DND-41 (cell line): ENCODE results near the gene ZFYVE26.

Source experiments
- ATAC-seq: fragments of 200-7000 bp; cut with Tn5 transposase; 3 replicates; pipeline ENCODE4 v1.9.1; 2021; ENCODE audit warnings: low read depth; ENCODE audit not compliant: insufficient read depth
- DNase-seq: peaks from one replicate; pipeline ENCODE4 v3.0.0-alpha.2; 2020
- H2AFZ ChIP-seq: 2 replicates; pipeline ENCODE4 v1.6.0; 2012; ENCODE audit warnings: low read depth, low read length
- H3K27ac ChIP-seq: 2 replicates; pipeline ENCODE4 v1.5.1; 2012; ENCODE audit warnings: low read length, inconsistent platforms
- H3K27me3 ChIP-seq: fragments of 200-600 bp; sonication (generic); 2 replicates; pipeline ENCODE4 v1.6.0; 2012; ENCODE audit warnings: low read length, mild to moderate bottlenecking, inconsistent platforms; ENCODE audit not compliant: insufficient read depth, poor library complexity
- H3K36me3 ChIP-seq: 2 replicates; pipeline ENCODE4 v1.5.1; 2012; ENCODE audit warnings: low read length, inconsistent platforms; ENCODE audit not compliant: insufficient read depth
- H3K4me1 ChIP-seq: 2 replicates; pipeline ENCODE4 v1.5.1; 2012; ENCODE audit warnings: mild to moderate bottlenecking, low read length; ENCODE audit not compliant: insufficient read depth
- H3K4me2 ChIP-seq: 2 replicates; pipeline ENCODE4 v1.6.0; 2012; ENCODE audit warnings: mild to moderate bottlenecking, moderate library complexity, low read length, inconsistent platforms; ENCODE audit not compliant: insufficient read depth
- H3K4me3 ChIP-seq, 2 experiments: fragments of 200-600 bp in 1 of 2; shearing (Covaris generic) in 1 of 2; 2 replicates each; pipeline ENCODE4 v1.5.1; 2012 to 2016; ENCODE audit warnings: inconsistent platforms in 2 of 2, low read length in 2 of 2, mild to moderate bottlenecking in 2 of 2, low read depth in 1 of 2, moderate library complexity in 1 of 2
- H3K79me2 ChIP-seq: 2 replicates; pipeline ENCODE4 v1.6.0; 2012; ENCODE audit warnings: low read length, inconsistent platforms; ENCODE audit not compliant: insufficient read depth
- H3K9ac ChIP-seq: 2 replicates; pipeline ENCODE4 v1.6.0; 2012; ENCODE audit warnings: low read depth, mild to moderate bottlenecking, inconsistent platforms, low read length, moderate library complexity
- H3K9me3 ChIP-seq: 2 replicates; pipeline ENCODE4 v1.5.1; 2012; ENCODE audit warnings: low read length, moderate library complexity, mild to moderate bottlenecking, inconsistent platforms; ENCODE audit not compliant: insufficient read depth, severe bottlenecking
- H4K20me1 ChIP-seq: 2 replicates; pipeline ENCODE4 v1.6.0; 2012; ENCODE audit warnings: low read length; ENCODE audit not compliant: insufficient read depth
- EZH2 ChIP-seq: IDR thresholded peaks from 3 replicates; pipeline ENCODE4 v1.6.1; 2012; ENCODE audit warnings: borderline replicate concordance, low read depth, mild to moderate bottlenecking, moderate library complexity, low read length, inconsistent platforms; ENCODE audit not compliant: severe bottlenecking
- TF ChIP-seq, protein P1 (sequence below): IDR thresholded peaks from 2 replicates; pipeline ENCODE4 v1.5.1; 2012; ENCODE audit warnings: borderline replicate concordance, low read length, moderate library complexity, mild to moderate bottlenecking; ENCODE audit not compliant: poor library complexity, severe bottlenecking; ENCODE audit errors: extremely low read depth

Gene ZFYVE26

DNA sequence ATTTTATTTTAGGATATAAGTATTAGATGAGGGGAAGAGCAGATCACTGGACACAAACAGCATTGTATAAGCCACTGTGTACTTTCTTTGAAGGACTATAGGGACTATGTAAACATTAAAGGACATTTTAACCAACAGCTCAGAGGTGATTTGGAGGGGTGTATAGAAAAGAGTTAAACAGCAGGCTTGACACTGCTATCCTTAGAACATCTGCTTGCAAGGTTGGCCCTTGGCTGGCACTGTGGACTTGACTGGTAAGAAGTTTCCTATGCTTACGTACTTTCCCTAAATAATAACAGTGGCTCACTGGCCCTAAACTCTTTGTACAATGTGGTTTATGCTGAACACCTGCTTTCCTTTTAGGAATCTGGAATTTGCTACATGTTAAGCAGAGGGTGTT, 28.7 kb downstream of the ZFYVE26 start:
- DNase-seq (no peak), ATAC-seq (no peak)
- Histone ChIP-seq H3K4me3 (no peak overlapping the region), H3K4me2 (no peak overlapping the region), H3K9me3 (no peaks in the 10 kb centered on the region), H3K27ac (no peak overlapping the region), H3K27me3 (no peaks in the 10 kb centered on the region), H4K20me1 (no peaks in the 10 kb centered on the region), H2AFZ (no peak overlapping the region), H3K36me3 (peaks cover 78% of the 10 kb centered on the region), H3K79me2 (no peaks in the 10 kb centered on the region), H3K9ac (no peak overlapping the region), H3K4me1 (no peaks in the 10 kb centered on the region)
- no peak for TF ChIP-seq EZH2
- TF ChIP-seq, protein P1, sequence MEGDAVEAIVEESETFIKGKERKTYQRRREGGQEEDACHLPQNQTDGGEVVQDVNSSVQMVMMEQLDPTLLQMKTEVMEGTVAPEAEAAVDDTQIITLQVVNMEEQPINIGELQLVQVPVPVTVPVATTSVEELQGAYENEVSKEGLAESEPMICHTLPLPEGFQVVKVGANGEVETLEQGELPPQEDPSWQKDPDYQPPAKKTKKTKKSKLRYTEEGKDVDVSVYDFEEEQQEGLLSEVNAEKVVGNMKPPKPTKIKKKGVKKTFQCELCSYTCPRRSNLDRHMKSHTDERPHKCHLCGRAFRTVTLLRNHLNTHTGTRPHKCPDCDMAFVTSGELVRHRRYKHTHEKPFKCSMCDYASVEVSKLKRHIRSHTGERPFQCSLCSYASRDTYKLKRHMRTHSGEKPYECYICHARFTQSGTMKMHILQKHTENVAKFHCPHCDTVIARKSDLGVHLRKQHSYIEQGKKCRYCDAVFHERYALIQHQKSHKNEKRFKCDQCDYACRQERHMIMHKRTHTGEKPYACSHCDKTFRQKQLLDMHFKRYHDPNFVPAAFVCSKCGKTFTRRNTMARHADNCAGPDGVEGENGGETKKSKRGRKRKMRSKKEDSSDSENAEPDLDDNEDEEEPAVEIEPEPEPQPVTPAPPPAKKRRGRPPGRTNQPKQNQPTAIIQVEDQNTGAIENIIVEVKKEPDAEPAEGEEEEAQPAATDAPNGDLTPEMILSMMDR, result no peak

DNA sequence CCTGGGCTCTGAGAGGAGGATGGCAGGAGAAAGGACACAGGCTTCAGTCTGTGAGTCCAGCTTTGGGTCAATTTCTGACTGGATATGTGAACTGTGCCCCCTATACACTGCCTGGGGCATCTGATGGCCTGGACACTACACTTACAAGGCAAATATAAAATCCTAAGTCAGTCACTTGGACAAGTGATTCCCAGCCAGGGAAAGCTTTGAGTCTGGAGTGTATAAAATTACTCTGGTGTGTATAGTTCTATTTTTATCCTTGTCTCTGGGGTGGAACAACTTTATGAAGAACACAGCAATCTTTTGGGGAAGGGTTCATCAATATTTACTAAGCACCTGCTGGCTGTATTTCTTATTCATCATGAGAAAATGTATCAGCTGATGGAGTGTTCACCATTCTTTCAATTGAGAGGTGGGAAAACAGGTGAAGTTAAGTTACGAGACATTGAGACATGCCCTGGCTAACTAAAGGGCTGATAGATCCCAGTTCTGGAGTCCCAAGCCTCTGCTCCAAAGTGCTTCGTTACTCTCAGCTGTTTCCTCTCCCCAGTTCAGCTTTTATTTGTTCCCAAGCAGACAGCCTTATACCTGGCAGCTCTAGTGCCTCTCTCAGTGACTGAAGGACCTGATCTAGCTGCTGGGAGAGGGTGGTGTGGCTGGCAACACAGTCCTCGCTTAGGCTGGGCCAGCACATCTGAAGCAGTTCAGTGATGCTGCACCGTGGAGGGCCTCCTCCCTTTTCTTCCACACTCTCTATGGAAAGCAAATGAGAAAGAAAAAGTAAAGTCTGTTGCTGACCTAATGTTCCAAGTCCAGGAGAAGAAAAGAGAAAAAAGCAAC, 30.9 kb downstream of the ZFYVE26 start:
- Histone ChIP-seq H3K9me3 (no peaks in the 10 kb centered on the region), H2AFZ (no peak overlapping the region), H3K4me2 (no peak overlapping the region), H4K20me1 (no peaks in the 10 kb centered on the region), H3K79me2 (no peaks in the 10 kb centered on the region), H3K4me3 (no peak overlapping the region), H3K27ac (no peak overlapping the region), H3K36me3 (peaks cover 92% of the 10 kb centered on the region), H3K4me1 (no peaks in the 10 kb centered on the region), H3K9ac (no peak overlapping the region), H3K27me3 (no peaks in the 10 kb centered on the region)
- ATAC-seq (no peak), DNase-seq (no peak)
- TF ChIP-seq, protein P1, result no peak
- TF ChIP-seq EZH2, result no peak

DNA sequence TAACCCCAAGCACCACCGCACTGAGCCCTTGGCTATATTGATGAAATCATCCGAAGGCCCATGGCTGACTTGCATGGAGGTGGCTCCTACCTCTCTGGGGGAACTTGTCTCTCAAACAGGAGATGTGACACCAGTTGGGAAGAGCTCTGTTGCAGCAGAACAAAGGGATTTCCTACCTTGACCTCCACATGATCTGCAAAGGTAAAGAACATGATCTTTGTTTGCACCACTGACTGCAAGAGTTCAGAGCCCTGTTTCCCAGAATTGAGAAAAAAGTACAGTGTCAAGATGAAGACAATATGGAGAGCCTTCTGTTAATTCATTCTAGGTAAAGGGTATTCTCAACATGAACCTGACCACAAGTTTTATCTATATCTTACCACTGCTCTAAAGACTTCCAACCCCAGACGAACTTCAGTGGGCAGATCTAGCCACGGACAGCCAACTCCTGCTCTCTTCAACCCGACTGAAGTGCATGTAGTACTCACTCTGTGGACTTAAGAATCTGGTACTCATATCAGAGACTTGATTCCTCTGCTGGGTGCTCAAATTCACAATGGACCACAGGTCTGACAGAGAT, 32.1 kb downstream of the ZFYVE26 start:
- H3K27ac ChIP-seq, result no peak overlapping the region
- H3K36me3 ChIP-seq, result peaks cover 86% of the 10 kb centered on the region
- no peaks in the 10 kb centered on the region for H4K20me1 ChIP-seq
- no peak for ATAC-seq
- no peaks in the 10 kb centered on the region for H3K9me3 ChIP-seq
- H3K4me2 ChIP-seq, result no peak overlapping the region
- no peaks in the 10 kb centered on the region for H3K27me3 ChIP-seq
- no peak overlapping the region for H3K4me3 ChIP-seq
- no peaks in the 10 kb centered on the region for H3K4me1 ChIP-seq
- H3K9ac ChIP-seq, result no peak overlapping the region
- no peak for TF ChIP-seq EZH2
- TF ChIP-seq, protein P1, result no peak
- H2AFZ ChIP-seq, result no peak overlapping the region
- no peak for DNase-seq
- H3K79me2 ChIP-seq, result no peaks in the 10 kb centered on the region
